WI38 (cell line): ENCODE results near the gene AR.

Experiments
- H3K4me3 ChIP-seq: 2 replicates; pipeline ENCODE4 v1.5.1; 2011; ENCODE audit warnings: low read depth, mild to moderate bottlenecking, control low read depth, low read length
- CTCF ChIP-seq: IDR thresholded peaks from 2 replicates; pipeline ENCODE4 v1.5.1; 2012; ENCODE audit warnings: low read depth, mild to moderate bottlenecking, control low read depth, low read length

AR gene

DNA sequence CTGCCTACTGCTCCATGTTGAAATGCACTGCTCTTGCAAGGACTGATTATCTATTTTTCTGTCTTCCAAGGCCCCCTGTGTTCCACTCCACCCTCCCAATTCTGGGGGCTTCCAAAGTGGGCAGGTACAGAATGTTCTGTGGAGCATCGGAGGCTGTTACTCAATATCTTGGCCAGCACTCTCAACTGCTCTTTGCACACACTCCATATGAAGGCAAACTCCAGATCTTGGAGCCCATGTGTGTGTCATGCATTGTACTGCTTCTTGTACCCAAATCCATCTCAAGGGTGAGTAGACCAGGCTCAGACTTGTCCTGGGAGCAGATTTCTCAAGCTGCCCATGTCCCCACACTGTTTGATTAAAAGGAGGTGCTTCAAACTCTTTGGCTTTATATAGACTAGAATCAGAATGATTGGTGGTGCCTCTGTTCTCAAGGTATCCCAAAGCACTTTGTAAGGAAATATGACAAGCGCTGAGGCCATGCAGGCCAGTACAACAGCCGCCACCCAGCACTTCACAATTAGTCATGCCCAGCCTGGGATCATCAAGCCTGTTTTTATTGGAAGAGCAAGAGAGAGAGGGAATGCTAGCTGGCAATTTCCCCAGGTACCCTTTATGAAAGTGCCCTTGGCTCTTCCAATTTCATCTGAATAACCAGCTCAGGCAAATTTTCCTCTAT is 44.3 kb downstream of the AR start:
- no peak overlapping the region for H3K4me3 ChIP-seq
- no peak for TF ChIP-seq CTCF

- no peak overlapping the region for H3K4me3 ChIP-seq
- no peak for TF ChIP-seq CTCF
These were observed 53.3 kb downstream of the AR start for GRCh38 chrX:67596839-67597790.

DNA sequence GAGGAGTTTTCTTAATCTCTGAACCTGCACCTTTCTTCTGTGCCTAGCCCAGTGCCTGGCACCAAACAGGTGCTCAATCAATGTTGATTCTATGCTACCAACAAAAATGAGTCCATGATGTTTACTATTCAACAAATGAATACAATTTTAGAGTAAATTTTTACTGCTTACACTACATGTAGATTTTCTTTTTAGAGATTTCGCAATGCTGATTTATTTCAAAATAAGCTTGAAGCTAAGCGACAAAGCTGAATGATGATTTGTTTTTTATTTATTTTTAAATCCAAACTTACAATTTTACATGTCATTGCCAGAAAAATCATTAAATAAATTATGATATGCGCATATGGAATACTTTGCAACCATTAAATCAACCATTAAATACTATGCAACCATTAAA is 55.7 kb downstream of the AR start:
- no peak for TF ChIP-seq CTCF
- no peak overlapping the region for H3K4me3 ChIP-seq

- TF ChIP-seq CTCF, result no peak
- H3K4me3 ChIP-seq, result no peak overlapping the region
These were observed 58.0 kb downstream of the AR start for GRCh38 chrX:67601771-67602170.

DNA sequence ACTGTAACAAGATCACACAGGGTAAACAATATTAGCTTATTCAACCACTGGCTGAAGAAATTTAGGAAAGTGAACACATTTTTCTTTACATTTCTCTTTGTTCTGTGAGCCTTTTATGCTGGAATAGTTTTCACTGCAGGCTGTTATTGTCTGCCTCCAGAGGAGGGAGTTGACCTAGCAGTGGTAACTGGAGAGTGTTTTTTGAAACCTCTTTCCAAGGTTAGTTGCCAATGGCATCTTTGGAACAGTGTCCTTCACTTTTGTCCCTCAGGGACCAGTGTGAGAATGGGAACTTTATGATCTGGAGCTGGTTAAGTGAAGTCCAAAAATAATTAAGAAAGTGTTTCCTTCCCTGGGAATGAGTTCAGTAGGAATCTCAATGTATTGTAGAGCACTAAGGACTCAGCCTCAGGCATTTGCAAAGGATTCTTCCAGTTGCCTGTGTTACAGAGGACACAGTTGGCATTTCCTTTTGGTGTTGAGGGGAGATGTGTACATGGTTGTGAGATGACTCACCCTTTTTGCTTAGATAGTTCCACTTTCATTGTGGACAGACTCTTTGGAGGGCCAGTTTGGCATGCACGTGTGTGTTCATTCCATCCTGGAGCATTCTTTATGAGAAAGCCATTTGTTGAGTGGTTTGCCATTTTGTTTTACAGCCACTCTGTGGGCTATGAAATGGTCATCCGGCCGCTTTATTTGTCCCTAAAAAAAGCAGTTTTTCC is 61.3 kb downstream of the AR start:
- TF ChIP-seq CTCF, result no peak
- no peak overlapping the region for H3K4me3 ChIP-seq

DNA sequence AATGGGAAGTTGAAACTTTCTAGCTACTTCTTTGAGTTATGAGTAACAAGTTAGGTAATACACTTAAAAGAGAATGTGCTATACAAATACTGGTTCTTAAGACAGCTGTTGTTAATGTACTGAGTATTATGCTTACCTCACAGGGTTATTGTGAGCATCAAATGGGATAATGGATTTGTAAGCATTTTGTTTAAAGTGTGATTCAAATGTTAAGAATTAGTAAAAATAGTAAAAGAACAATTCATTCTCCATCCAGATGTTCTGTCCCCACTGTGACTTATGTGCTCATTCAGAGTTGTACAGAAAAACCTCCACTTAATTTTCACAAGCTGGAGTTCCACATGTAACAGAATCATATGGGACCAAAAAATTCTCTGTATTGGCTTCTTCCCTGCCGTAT is 63.6 kb downstream of the AR start:
- no peak for TF ChIP-seq CTCF
- H3K4me3 ChIP-seq, result no peak overlapping the region
